GM21576 (cell line): Measurements from ENCODE around the gene RAP2A.

Source experiments
- ATAC-seq: cut with Tn5 transposase; IDR thresholded peaks from one replicate; pipeline ENCODE4 v1.9.1; 2021; ENCODE audit warnings: mild to moderate bottlenecking, moderate library complexity; ENCODE audit not compliant: unreplicated experiment

The RAP2A gene

DNA sequence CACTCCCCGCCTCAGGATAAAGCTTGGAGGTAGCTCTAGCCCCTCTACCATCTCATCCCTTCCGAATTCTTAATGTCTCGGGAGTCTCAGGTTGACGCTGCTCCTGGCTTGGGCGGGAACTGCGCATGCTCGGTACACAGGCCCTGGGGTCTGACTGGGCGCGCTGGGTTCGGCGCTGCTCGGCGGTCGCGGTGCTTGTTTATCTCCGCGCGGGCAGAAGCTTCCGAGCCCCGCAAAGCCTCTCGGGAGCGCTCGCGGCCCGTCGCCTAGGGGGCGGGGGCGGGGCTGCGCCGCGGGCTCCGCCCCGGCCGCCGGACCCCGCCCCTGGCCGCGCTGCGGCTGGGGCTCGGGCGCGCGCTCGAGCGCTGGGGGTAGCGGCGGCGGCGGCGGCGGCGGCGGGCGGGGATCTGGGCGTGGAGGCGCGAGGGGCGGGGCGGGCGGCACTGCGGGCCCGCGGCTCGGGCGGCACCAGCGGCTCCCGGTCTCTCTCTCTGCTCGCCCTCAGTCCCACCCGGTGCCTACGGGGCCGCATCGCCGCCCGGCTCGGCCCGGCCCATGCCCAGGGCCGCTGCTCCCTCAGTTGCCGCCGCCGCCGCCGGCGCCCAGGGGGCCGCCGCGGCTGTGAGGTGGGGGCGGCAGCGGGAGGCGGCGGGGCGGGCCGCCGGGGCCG, at the start of gene RAP2A:
RAP2A (plus strand) TSS at position 443 of the 670 bp plus-strand sequence. CDS start 302 bp downstream, outside the sequence.
- peak; percentile 40 for ATAC-seq

DNA sequence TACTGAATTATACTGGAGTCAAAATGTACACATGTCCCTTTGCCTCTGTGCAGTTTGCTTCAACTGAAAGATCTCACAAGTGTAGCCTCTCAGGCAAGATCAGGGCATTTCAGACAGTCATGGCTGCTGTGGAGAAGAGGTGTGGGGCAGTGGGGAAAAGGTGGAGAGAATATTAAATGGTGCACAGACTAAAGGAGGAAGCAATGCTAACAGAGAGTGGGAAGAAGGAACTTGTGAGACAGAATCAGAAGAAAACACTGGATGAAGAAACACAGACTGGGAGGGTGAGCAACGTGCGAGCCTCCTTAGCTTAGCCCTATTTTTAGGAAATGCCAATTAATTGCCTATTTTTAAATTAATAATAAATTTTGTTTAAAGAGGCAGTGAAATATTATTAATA, 49.6 kb upstream of the RAP2A start:
- ATAC-seq: no peak

DNA sequence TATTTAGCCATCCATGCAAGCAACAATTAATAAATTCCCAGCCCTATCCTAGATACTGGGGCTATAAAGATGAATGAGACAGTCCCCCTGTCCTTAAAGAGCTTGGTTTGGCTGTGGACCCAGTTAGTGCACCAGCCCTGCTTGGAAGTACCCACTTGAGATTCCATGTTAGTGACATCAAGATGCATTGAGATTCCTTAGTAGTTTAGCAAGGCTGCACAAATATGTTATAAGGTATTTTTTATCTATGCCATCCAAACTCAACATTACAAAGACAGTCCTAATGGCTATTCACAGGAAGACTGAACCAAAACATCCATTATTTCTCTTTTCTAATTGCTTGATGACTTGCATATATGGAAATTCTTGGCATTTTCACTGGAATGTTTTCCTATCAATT, 48.8 kb upstream of the RAP2A start:
- ATAC-seq: no peak

DNA sequence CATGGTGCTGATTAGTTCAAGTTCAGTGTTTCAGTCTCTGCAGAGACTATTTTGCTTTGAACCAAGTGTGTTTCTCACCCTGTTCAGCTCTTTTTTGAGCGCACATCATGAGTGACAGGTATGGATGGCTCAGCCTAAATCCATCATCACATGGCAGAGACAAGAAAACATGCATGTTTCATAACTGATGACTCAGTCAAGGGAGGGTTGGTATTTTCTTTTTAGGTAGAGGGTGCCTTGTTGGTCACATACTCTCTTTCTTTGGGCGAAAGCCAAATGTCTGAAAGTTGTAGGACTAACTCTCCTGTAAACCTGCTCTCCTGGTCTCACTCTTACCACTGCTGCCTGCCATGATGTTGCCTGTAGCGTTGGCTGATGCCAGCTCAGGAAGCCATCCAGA, 48.1 kb upstream of the RAP2A start:
- ATAC-seq: no peak

DNA sequence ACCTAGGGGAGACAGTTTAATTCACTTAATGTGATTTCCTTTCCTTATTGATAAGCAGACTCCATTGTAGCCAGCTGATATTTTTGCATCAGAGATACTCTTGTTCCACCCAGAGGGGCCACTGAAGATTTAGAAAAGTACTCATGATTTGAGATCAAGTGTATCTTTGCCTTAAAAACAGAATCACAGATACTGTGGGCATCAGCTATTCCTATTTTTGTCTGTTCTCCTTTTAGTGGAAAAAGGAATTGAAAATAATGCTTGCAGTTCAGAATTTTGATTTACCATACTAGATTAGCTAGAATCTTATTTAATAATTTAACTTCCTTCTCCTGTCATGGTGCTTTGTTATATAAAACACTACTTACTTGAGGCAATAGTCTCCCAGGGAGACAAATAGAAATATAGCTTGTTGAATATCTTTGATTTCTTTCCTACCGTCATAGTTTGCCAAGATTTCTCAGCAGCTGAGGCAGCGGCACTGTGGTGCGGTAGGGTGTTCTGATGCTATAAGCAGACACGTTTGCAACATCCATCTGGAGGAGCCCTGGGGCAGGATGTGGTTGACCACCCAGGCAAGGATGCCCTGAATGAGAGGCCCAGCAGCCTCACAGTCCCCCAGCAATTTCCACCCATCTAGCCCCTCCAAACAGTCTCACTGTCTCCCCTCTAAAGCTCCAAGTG, 47.0 kb upstream of the RAP2A start:
- no peak for ATAC-seq

DNA sequence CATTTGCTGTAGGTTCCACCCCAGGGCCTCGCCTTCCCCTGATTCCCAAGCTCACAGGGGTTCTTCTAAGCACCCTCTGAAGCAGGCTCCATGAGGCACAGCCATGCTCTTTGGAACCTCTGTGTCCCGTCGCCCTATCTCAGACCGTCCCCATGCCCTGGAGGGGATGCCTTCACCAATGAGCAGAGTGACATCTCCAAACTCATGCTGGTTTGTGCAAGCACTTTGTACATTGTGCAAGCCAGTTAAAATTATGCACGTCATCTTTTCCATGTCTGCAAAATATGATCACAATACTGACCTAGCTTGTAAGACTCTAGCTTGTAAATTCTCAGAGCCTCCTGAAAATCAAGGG, 46.5 kb upstream of the RAP2A start:
- no peak for ATAC-seq

DNA sequence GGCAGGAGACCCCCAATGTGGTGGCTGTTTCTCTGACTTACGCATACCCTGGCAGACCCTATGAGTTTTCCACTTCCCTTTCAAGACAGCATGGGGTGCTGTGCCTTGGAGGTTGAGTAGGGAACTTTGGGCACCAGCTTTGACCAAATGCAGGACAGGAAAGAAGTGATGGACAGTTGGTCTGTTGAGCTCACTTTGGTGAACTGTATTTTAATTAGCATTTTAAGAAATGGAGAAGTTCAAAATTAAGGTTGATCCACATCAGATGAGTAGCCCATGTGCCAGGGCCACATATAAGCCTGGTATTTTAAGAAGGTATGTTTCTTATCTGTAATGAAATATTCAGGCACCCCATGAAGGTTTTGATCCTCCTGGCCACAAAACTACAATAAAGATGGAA, 46.1 kb upstream of the RAP2A start:
- ATAC-seq: no peak

DNA sequence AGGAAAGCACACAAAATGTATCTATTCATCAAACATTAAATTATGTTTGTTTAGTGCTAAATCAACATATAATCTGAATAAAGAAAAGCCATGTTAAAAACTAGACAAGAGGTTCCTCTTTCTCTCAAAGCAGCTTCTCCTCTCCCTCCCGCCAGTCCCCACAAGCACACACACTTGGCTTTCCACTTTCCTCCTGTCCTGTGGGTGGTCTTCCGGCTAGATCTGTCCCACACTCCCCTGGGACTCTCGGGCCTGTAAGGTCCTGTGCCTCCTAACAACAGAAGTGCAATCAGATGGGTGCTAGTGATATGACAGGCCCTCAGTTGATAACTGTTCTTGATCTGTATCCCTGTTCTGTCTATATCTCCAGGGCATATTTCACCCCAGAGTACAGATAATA, 45.6 kb upstream of the RAP2A start:
- no peak for ATAC-seq

DNA sequence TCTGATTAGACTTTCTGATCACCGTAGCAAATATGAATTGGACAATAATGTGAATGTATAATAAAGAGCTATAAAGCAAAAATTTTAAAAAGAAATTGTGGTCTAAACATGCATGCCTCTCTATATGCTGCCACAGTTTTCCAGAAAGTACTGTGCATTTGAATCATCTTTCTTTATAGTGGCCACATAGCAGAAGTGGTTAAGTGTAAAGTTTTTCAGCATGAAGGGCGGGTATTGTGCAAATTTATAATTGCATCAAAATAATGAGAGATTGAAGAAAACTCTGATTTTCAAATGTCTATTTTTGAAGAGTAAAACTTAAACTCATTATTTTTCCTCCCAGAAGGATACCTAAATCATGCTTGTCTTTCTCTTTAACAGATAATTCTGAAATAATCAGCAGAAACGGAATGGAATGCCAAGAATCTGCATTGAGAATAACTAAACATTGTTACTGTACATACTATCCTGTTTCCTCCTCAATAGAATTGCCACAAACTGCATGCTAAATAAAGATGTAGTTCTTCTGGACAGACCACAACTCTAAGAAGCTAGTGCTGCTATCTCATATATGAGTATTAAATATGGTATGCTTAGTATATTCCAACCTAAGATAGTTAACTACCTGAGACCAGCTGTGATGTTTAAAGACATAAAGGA, 42.9 kb upstream of the RAP2A start:
- no peak for ATAC-seq

DNA sequence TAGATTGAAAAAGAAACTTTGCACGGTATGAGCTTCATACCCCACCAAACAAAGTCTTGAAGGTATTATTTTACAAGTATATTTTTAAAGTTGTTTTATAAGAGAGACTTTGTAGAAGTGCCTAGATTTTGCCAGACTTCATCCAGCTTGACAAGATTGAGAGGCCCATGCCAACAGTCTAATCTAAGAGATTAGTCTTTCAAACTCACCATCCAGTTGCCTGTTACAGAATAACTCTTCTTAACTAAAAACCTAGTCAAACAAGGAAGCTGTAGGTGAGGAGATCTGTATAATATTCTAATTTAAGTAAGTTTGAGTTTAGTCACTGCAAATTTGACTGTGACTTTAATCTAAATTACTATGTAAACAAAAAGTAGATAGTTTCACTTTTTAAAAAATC, 41.9 kb upstream of the RAP2A start:
- ATAC-seq: no peak

DNA sequence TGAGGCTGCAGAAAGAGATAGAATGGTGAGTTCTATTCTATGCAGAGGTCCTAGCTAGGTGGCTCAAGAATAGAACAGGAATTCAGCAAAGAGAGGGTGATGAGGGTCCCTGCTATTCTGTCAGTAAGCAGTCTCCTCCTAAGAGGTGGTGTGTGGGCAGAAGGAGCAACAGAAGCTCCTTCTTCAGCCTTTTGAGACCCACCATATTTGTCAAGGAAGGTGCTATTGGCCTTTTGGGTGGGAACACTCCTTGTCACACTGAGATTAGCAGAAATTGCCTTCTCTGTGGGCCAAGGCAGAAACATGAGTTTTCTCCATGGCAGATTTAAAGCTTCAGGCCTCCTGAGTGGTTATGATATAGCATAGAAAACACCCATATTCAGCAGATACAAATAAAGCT, 39.4 kb upstream of the RAP2A start:
- ATAC-seq: no peak

DNA sequence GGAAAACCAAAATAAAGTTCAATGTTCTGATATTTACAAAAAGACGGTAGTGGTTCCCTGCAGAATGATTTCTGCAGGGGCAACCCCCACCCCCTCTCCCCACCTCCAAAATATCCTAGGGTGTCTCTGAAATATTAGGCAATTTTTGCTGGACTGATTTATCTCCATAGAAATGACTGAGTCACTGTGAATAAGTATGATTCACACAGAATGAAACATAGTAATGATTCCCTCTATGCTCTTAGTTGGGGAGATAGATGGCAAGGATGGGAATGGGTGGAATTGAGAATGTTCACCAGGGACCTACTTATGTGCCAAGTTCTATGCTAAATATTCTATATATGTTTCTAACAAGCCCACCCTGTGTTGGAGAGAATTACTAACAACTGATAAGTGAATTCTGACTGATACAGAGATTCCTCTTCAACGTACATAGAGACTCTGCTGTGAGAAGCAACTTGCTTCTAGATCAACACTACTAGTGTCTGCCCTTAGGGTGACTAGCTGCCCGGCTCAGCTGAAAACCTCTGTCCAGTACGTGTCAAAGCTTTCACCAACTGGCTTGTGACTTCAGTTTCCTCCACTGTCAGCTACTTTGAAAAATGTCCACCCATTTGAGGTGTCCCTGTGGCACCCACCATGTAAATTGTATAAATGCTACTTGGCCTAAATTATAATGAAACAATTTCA, 38.4 kb upstream of the RAP2A start:
- no peak for ATAC-seq

DNA sequence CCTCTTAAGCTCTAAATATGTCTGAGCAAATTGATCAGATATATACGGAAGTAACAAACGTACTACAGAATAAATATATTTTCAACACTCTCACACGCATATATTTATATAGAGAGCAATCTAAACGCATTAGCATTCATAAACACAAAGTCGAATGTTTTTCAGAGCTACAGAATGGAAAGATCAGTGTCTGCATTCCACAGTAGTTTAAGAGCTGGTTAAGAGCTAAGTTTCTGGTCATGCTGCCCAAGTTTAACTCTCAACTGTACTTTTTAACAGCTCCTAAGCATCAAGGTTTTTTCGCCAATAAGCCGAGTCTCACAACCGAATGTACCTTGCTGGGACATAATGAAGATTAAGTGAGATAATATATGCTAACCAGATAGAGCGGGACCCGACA, 36.7 kb upstream of the RAP2A start:
- no peak for ATAC-seq

DNA sequence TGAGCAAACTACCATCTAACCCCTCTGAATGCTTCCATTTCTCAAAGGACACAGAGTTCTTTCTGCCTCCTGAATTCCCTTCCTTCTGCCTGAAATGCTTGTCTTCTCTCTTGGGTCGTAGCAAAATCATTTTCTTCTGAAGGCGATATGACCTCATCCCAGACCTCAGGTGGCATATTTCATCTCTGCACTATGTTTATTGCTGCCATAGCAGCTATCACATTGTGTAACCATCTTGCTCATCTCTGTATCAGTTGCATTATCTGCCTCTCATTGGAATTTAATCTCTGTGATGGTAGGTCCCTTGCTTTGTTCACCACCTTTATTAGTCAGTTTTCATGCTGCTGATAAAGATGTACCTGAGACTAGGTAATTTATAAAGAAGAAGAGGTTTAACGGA, 32.5 kb upstream of the RAP2A start:
- ATAC-seq: no peak

DNA sequence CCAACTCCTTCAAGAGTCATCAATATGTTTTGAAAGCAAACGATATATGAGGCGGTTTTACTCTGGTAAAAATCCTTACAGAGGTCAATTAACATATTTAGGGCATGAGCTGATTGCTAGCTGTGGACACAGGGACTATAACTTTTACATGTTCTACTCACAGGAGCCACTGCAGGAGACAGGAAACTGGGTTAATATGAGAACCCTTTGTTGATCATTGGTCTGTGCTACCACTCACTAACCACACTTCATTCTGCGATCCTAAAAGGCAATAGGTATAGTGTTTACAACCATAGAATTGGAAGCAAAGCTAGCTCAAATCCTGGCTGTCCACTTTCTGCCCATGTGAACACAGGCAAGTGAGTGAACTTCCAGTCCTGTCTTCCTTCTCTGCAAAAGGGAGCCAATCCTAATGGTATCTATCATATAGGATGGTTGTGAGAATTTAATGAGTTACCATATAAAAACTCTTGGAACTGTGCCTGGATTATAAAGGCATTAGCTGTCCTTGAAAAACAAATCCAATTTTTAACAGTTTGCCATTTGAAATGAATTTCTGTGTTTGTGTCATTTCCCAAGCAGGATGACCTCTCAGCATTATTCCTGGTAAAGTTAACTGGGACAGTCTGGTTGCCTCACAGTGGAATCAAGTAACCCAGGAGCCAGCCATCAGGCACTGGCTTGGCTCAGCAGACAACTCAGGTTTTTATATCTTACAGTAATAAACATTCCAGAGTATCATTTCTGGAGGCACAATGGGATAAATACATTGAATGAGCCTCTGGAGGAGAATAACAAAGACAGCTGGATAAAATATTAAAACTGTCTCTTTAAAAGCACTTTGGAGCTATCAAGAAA, 29.8 kb upstream of the RAP2A start:
- ATAC-seq: no peak

DNA sequence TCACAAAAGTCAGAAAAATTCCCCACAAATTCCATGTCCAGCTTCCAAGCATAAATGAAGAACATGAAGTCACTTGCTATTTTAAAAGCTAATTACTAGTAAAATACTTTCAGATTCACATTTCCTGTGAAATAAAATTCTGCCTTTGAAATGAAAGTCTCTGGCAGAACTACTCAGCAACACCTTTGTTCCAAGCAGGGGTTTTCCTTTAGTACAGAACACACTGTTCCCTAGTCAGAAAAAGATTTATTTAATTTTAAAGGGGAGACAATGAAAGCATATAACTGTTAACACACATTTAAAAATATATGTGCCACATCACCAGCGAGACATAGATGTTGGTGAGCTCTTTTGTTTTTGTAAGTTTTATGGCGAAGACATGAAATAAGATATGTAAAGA, 26.4 kb upstream of the RAP2A start:
- ATAC-seq: no peak

DNA sequence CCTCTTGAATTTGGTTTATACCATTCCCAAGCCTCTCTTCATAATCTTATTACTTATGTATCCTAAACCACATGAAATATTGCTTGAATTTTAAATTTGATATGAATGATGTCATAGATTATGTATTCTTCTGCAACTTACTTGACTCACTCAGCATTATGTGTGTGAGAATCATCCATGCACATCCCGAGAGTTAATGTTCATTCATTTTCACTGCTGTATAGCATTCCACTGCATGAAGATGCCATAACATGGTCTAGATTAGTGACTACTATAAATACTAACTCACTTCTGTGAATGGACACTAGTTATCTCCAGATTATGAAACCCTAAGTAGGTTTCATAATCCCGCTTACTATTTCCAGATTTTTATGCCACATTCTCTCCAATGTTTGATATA, 25.0 kb upstream of the RAP2A start:
- no peak for ATAC-seq

DNA sequence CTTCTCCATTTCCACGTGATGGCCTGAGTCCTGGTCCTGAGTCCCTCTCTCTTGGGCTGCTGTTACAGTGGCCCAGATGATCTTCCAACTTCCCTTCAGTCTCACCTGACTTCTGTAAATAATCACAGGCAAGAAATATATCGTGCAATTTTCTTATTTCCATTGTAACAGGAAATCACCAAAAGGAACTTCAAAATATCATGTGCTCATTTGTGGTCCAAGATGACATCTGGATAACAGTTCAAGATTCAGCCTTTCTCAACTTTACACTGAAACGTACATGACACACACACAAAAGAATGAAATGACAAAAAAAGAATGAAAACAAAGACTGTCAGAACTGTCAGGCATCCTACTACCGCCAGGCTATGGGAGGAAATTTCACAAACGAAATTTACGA, 22.0 kb upstream of the RAP2A start:
- no peak for ATAC-seq

DNA sequence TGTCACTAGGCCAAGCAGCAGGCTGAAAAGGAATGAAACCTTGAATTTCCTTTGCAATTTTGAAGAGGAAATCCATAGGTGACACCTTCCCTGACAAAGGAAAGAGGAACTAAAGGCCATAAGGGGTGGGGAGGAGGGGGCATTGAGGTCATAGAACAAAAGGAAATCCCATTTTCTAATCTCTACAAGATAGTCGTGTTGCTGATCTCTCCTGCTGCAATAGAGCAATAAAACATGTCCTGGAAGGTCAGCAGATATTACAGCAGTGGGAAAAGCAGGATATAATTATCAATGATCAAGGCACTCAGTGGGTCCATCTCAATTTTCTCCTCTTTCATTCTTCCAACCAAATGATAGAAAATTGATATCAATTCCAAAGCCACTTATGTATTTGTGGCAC, 20.3 kb upstream of the RAP2A start:
- ATAC-seq: no peak

DNA sequence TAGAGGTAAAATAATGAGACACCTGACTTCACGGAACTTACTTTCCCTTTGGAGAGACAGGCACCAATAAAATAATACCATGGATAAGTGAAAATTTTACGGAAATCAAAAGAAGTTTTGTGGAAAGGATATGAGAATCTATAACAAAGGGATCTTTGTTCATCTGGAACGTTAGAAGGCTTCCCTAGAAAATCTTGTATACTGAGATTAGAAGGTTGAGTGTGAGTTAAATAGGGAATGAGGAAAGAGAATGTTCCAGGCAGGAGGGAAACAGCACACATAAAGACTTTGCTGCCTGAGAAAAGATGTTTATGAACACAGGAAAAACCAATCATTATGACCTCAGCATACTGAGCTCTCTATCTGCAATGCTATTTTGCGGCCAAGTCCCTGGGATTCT, 19.6 kb upstream of the RAP2A start:
- ATAC-seq: no peak

DNA sequence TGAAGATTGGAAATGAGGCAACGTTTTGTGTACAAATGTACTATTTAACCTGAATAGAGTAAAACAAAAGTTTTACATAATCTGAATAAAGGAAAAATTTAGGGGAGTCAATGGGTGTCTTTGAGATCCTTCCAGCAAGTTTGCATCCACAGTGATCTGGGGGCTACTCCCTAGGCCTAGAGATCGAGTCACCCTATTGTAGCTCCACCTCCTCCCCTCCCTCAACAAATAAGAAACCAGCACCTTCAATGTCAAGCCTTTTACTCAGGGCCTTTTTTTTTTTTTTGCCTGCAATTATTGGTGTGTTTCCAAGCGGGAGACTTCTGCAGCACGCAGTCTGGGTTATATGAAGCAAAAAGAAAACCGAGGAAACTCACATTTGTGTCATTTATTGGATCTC, 16.3 kb upstream of the RAP2A start:
- no peak for ATAC-seq
